ENCODE measurements around the gene C1QL2.

C1QL2 gene

DNA sequence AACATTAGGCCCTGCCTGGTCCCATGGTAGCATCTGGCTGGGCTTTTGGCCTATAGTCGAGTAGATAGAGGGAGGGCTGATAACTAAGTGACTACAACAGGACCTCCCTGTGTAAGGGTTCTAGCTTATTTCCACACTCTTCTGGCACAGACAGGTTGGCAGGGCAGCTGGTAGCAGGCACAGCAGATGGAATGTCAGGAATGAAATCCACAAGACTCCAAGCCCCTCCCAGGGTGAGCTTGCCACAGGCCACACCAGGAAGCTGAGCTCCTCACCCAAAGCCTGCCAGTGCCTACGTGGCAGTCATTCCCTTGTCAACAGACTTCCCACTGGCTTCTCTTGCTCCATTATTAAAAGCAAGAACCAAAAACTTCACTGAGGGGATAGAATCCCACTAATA lies 20.7 kb upstream of the C1QL2 start:
- peak; percentile 37 for DNase-seq (ENCODE audit: low spot score)

DNA sequence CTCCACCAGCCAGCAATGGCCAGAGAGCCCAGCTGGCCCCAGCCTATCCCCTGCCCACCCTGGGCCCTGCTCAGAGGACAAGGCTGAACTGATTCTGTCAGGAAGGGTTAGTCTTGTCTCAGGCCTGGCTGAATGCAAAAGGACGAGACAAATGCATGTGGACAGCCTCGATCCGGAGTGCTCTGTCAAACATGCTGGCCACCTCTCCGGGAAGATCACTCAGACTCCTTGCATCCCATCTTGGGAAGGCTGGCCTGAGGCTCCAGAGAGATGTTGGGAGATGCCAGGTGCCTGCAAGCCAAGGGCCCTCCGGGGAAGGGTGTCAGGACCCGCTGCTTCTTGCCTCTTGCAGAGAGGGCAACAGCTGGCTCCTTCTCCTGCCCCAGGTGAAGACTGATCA lies 20.2 kb upstream of the C1QL2 start:
- DNase-seq (ENCODE audit: low spot score): no peak

DNA sequence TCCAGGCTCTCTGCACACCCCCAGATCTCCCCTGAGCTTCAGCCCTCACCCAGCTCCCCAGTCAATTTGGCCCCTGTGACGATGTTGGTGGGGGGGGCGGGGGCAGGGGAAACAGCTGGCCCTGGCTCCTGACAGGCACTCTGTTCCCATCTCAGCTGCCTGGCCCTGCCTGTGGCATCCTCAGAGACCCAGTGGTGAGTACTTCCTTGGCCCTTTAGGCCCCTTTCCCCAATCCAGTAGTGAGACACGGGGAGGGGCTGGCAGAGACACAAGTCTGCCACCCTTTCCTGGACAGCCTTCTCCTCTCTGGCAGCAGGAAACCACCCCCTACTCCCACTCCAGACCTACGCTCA lies 19.3 kb upstream of the C1QL2 start:
- DNase-seq (ENCODE audit: low spot score): no peak

DNA sequence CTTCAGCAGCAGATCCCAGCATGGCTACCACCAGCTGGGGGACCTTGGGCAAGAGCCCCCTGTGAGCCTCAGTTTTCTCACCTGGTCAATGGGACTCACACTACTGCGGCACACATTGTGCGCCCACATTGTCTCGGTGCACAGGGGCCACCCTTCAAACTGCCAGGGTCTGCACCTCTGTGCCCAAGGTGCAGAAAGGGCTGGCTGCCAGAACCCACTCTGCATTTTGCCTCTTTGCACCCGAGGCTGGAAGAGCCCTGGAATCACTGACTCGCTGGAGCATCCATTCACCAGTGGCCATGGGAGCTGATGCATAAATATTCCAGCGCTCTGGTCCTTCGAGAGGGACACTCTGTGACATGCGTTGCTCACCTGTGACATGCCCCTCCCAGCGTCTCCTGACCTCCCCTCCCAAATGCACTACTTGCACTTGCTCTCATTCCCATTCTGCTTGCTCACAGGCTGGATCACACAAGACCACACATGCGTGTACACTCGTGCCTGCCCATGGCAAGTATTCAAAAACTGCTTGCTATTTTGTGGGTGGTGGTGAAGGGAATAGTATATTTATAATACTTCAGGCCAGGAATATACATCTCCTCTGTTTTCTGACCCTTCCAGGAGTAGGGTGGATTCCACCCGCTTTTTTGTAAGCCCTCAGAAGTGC lies 18.8 kb upstream of the C1QL2 start:
- DNase-seq (ENCODE audit: low spot score): no peak

DNA sequence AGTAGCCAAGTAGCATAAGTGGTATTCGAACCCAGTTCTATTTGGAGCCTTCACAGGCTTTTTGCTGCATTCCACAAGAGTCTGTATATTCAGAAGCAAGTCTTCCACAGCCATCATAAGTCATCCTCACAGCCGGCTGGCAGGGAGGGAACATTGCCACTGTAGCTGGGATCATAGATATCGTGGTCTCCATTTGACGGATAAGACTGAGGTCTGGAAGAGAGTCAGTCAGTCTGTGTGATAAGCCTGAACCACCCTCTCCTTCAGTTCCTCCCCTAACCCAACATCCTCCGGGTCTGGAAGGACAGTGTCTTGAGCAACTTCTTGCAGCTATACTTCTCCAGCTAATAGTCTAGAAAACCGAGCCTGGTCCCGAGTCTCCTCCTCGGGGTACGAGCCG lies 17.0 kb upstream of the C1QL2 start:
- no peak for DNase-seq (ENCODE audit: low spot score)

DNA sequence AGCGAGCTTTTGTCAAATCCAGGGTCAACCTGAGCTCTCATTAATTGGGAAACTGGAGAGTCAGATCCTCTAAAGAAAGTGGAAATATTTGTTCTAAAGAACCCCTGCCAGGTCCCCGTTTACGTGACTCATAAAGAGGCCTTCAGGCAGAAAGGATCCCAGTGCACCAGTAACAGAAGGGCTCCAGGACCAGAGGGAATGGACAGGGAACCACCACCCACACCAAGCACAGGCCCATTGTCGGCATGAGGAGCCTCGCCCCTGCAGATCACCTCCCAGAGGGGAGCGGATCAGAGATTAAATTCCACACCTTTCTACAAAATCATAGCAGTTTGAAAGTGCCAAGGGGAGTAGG lies 16.4 kb upstream of the C1QL2 start:
- no peak for DNase-seq (ENCODE audit: low spot score)

DNA sequence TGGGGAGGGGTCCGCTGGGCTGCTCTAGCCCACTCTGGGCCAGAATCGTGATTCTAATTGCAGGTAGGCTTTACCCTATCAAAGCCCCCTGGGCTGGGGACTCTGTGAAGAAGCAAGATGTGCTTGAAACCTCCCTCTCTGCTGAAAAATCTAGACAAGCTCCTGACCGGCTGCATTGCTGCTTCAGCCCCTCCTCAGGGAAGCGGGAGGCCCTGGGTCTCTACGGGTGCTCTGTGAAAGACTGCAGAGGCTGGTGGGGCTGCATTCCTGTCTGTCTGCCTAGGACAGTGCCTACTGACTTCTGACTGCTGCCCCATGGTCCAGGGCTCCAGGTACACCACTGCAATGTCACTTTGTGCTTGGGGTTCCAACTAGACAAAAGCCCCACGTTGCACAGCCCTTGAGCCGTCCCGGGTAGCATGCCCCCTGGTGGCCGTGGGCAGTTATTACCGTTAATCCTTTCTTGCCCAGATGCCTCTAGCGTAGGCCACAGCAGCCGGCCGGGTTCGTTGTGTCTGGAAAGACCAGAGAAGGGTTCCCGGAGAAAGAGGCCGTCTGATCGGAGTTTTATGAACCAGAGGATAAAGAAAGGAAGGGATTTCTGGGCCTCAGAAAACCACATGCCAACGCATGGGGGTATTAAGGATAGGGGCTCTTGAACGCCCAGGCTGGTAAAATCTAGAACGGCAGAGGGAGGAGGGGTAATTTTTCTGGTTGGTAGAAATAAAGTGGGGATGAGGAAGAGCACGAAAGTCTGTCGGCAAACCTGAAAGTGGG lies 15.9 kb upstream of the C1QL2 start:
- peak; percentile 73 for DNase-seq (ENCODE audit: low spot score)

DNA sequence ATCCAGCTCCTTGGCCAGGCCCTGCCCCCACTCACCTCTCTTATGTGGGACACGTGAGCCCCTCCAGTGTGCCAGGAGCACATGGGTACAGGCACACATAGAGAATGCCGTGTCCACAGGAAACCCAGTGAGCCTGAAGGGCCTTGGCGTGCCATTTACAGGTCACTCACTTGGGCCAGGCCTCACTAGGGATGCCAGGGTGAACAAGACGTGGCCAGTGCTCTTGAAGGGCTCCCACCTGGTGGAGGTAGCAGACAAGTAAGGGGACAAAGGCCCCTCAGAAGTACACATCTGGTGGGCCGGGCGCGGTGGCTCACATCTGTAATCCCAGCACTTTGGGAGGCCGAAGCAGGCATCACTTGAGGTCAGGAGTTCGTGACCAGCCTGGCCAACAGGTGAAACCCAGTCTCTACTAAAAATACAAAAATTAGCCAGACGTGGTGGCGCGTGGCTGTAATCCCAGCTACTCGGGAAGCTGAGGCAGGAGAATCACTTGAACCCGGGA lies 15.1 kb upstream of the C1QL2 start:
- DNase-seq (ENCODE audit: low spot score): no peak

DNA sequence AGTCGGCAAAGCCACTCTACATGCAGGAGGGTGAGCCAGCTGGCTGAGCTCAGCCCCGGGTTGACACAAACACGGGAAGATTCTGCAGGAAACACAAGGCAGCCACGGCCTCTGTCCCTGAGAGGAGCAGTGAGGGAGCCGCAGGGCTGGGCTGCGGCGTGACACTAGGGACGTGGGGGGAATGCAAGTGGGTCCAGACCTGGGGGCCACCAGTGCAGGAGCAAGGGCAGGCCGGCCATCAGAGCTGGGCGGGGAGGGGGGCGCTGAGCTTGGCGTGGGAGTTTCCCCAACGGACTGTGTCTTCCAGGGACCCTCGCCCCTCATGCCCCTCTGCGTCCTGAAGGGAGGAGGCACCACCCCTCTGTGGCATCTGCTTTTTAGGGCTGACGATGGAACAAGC lies 12.0 kb upstream of the C1QL2 start:
- DNase-seq (ENCODE audit: low spot score): no peak

DNA sequence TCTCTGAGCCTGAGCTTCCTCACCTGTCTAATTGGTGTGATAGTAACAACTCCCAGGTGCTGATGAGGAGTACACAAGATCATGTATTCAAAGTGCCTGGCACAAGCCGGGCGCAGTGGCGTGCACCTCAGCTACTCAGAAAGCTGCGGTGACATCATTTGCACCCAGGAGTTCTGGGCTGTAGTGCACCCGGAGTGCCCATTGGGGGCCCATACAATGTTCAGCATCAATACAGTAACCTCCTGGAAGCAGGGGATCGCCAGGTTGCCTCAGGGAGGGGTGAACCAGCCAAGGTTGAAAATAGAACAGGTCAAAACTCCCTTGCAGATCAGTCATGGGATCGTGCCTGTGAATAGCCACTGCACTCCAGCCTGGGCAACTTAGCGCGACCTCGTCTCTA lies 11.2 kb upstream of the C1QL2 start:
- DNase-seq (ENCODE audit: low spot score): no peak

DNA sequence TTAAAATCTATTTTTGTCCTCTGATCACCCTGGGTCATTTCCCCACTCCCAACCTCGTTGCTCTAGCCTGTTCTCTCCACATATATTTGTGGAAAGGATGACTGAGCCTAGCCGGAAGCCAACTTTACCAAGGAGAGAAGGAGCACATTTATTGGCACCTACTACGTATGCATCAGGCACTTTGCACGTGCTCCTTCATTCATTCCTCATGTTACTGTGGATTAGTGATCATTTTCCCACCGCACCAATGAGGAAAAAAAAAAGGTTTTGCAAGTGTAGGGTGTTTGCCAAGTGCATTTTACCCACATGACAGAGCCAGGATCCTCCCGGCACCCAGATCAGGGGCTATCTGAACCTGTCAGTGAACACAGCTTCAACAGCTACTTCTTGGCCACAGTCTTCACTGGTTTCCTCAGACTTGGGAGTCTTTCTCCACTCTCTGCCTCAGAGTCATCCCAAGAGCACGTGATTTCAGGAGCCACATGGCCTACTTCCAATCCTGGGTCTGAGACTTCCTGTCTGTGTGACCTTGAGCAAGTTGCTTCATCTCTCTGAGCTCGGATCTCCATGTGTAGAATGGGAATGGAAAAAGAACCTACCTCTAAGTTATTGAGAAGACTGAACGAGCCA lies 1.9 kb upstream of the C1QL2 start:
- DNase-seq (ENCODE audit: low spot score): no peak

DNA sequence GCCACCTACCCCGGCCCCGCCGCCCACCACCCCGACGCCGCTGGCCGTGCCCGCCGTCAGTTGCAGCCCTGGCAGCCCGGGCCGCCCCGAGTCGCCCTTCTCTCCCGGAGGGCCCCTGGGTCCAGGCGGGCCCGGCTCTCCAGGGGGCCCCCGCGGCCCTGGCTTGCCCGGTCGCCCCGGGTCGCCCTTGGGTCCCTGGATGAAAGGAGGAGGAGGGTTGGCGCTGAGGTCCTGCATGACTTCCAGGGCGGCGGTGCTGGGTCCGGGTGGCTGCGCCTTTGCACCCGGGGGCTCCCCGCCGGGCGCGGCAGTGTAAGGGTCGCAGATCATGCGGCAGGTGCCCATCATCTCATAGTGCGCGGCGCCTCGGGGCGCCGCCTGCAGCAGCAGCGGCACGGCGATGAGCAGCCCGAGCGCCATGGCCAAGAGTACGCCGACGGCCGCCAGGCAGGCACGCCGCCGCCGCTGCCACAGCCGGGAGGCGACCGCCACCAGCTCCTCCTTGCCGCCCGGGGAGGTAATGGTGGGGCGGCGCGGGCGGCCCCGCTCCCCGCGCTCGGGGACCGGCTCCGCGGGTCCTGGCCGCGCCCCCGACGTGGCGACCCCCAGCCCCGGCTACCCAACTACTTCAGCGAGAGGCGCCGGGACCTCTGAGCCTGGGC lies 570 bp downstream of the C1QL2 start:
- no peak for DNase-seq (ENCODE audit: low spot score)

DNA sequence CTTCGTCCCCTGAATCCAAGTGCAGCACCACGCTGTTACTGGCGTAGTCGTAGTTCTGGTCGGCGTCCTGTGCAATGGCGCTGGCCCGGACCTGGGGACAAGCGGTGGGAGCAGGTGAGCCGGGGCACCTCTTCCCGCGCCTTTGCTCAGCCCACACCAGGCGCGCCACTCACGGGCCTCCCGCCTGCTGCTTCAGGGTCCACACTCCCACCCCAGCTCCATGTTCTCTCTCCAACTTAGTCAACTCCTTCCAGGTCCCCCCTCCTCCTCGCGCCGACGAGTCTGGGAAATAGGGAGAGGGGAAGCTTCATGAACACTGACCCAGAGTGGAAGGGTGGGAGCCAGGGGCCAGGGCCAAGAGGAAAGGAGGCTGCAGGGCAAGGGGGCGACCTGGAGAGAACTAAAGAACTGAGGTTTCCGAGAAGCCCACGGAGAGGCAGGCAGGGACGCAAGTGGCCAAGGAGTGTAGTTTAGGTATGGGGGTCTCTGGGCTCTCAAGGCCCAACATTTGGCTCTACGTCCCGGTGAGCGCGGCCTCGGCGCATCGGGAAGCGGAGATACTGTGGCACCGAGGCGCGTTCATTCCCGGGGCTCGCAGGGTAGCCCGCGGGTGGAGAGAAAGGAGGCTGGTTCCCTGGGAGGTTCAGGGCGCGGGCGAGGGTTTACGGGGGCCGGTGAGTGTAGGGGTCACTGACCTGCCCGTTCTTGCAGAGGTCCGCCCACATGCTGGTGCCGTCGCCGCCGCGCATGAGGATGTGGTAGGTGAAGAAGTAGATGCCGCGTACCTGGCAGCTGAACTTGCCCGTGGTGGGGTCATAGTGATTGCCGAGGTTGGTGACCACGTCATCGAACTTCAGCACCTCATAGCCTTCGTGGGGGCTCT lies 1.4 kb downstream of the C1QL2 start:
- DNase-seq (ENCODE audit: low spot score): no peak

DNA sequence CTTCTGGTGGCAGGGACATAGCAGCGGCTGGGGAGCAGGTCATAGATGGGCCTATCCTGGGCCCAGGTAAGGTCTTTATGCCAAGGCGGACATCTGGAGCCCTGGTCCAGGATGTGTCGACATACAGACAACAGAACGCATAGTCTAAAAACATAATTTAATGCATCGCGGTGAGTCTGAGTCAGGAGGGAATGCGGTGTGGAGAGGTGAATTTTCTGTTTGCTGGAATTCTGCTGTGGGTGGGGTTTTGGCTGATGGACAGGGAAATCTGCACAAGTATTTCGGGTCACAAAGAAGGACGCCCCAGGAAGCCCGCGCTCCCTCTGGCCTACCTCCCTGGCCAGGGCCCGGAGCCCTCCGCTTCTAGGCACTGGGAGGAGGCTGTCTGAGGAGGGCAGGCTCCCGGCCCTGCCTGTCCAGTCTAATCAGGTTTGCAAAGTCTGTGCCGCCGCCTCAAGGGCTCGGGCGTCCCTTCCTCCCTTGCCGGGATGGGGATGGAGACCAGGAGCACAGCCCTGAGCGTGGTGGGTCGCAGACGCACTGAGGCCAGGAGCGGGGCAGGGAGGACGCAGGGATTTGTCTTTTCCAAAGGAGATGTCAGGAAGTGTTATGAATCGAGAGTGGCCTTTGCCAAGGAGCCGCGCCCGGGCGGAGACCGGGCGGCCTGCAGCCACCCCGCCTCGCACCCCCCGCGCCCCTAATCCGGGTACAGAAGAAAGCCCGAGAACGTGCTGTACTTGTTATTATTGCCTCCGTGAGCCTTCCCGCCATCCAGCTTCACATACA lies 2.3 kb downstream of the C1QL2 start:
- DNase-seq (ENCODE audit: low spot score): no peak

DNA sequence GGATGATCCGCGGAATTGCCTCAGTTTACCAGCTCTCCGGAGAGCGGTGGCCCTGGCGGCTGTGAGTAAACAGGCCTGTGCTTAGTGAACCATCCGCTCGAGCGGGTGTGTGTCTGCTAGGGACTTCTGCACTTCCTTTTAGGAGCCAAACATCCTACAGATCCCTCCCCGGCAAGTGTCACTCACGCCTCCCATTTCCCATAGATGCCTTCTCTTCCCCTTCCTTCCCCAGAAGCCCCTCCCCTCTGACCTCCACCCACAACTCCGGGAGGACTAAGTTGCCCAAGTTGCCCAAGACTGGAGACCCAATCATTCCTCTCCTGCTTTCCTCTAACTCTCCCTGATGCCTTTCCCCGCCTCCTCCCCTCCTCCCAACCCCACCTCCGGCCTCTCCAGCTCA lies 2.9 kb downstream of the C1QL2 start:
- DNase-seq (ENCODE audit: low spot score): no peak

DNA sequence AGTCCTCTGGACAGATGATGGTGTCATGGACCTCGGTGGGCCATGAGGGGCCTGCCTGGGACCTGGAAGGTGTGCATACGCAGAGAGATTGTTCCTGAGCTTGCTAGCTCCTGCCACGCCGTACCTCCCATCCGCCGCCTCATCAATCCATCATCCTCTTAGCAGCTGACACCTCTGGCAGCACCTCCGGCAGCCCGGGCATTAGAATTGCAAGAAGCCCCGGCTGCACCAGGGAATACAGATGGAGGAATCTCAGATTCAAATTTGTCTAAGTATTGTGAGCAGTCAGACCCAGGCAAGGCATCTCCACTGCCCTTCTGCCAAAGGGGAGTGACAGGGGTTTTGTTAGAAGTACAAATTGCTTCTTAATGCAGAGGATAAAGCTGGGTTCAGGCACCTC lies 4.5 kb downstream of the C1QL2 start:
- DNase-seq (ENCODE audit: low spot score): no peak

DNA sequence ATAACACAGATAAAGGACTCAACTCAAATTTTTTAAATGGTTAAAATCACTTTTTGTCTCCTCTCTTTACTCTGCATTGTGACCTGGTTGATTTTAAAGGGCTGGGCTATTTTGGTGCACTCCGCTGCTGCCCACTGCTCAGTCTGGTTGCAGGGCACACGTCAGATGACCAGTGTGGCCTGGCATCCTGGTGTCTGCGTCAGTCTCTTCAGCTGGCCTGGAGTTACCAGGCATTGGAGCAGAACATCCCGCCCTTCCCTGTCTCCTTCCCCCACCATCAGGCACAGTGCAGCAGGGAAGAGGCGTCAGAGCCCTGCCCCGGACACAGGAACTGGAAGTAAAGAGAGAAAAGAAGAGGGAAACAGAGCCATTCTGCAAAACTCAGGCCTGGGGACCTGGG lies 8.9 kb downstream of the C1QL2 start:
- DNase-seq (ENCODE audit: low spot score): no peak

DNA sequence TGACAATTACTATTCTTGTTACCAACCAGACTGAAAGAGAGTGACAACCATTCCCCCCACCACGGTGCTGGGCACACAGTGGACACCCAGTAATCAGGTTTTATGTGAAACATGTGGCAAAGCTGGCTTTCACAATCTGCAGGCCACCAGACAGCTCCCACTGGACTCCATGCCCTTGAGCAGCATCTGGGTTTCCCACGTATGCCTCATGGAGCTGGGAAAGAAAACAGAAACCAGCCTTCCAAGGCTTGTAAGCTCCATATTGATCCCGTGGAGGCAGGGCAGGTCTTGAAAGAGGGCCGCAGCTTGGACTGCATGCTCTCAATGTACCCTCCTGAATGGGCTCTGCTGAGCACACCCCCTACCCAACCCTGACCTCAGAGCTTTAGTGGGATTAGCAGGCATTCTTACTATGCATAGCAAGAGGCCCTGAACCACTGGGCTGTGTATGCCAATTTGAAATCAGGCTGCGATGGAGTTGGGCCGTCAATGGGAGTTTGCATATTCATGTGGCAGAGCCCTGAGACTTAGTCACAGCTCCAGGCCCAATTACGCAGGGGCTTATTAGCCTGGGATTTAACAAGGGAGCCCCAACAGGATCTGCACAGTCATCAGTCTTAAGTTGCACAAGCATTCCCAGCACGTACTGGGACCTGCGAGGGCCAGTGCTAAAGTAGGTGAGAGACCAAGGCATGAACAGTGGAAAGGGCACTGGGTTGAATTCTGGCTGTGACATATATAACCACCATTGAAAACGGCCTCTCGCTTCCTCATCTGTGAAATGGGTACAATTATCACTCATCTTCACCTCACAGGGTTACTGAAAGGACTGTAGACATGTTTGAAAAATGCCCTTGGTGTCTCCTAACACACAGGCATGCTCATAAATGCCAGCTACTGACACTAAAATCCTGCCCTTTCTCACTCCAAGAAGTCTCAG lies 10.5 kb downstream of the C1QL2 start:
- no peak for DNase-seq (ENCODE audit: low spot score)

DNA sequence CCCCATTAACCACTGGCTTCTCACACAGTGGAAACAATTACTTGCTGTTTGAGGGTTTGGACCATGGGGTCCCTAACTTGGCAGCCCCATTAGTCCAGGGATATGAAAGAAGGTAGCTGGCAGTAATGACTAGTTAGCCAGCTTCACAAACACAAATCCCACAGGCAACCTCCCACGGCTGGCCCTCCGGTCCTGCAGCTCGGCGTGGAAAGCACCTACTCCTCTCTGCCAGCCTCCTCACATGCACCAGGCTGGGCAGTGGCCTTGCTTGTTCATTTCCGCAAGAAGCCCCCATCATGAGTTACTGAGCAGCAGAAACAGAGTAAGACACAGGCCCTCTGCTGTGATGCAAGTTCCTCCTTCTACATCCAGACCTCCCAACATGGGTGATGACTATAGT lies 13.7 kb downstream of the C1QL2 start:
- DNase-seq (ENCODE audit: low spot score): no peak

DNA sequence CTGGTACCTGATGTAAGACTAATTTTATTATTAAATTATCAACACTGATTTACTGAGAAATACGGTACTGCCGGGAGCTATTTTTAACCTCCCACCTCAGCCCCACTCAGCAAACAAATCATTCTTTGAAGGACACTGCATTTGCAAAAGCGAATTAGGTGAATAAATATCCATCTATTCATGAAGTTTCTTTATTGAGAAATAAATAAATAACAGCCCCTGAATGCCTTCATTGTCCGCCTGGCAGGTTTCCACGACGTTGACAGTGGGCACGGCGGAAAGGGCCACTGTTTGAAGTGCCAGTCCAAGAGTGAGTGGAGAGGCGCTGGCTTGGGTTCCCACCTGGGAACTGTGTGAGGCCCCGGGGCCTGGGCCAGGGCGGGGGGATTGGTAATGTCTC lies 15.7 kb downstream of the C1QL2 start:
- DNase-seq (ENCODE audit: low spot score): no peak
